Endometrial microvascular endothelial cells (primary cell): Measurements from ENCODE around the gene WASL. TPM values are rescaled to one million over a fixed set of nuclear protein-coding genes. Genes with fewer than 3 reads are reported as not detected.

ENCODE experiments used
- in situ Hi-C: cut with HindIII; loops from 2 replicates; pipeline ENCODE4 v1.10.0; 2017; ENCODE audit warnings: low sequenced_read_pairs, low pct_unique_long_range_greater_than_20kb; ENCODE audit errors: inconsistent ontology term
- total RNA-seq: library from RNA; depleted of rRNA; stranded (reverse); fragments of >200 nt; gene quantifications from one replicate; pipeline ENCODE4 v1.2.3, GENCODE V29; 2015; ENCODE audit errors: inconsistent ontology term

WASL gene
- total RNA-seq, 1 donor from 2014 or later: 15.0 TPM

DNA sequence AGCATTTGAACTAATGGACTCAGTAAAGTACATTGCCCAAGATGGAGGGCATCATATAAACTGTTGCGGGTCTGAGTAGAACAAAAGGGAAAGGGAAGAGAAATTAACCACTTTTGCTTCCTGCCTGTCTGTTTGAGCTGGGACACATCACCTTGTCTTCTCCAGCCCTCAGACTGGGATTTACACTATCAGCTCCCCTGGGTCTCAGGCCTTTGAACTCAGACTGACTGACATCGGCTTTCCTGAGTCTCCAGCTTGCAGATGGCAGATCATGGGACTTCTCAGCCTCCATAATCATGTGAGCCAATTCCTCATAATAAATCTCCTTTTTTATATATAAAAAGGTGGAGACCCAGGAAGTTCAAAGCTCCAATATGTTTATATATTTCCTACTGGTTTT lies 23.0 kb upstream of the WASL start:
- in situ Hi-C loops: no loop called here

DNA sequence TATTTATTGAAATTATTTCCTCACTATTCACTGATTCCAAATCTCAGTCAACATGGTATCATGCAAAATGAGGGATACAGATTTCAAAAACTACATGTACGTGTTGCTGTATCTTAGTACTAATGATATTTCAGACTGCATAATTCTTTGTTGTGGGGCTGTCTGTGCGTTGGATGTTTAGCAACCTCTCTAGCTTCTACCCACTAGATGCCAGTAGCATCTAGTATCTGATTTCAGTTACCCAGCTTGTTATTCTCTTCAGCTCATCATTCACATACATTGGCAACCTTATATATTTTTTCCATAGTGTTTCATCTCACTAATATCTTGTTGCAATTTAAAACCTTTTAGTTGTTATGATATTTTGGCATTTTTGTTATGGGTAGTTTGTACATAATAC lies 22.5 kb upstream of the WASL start:
- in situ Hi-C loops: no loop called here

DNA sequence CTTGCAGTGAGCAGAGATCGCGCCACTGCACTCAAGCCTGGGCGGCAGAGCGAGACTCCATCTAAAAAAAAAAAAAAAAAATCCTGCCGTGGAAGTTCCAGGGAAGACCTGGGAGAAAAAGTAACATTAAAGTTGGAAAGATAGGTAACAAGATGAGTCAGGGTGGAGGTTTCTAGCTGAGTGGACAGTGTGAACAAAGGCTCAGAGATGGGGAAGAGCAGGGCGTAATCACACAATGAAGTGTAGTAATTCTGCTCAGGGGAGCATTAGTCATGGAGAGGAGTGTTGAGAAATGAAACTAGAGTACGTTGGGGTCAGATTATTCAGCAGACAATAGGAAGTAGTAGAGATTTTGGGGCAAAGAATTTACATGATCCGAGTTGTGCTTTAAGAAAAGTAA lies 21.6 kb upstream of the WASL start:
- in situ Hi-C loops: no loop called here

DNA sequence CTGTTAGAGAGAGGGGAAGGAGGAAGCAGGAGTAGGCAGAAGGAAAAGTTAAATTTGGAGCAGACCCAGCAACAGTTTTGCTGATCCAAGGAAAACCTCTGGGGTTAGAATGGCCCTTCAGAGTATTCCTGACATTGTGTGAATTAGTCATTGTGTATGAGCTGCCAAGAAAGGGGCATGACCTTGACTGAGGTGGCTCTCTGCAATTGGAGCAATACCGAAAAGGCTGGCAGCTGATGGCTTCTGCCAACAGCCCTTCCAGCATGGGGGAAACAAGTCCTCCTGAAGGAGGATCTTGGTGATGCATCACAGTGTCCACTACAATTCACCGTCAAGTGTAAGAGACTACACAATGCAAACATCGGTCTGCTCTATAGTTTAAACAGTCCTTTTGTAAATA lies 20.6 kb upstream of the WASL start:
- in situ Hi-C loops: no loop called here

DNA sequence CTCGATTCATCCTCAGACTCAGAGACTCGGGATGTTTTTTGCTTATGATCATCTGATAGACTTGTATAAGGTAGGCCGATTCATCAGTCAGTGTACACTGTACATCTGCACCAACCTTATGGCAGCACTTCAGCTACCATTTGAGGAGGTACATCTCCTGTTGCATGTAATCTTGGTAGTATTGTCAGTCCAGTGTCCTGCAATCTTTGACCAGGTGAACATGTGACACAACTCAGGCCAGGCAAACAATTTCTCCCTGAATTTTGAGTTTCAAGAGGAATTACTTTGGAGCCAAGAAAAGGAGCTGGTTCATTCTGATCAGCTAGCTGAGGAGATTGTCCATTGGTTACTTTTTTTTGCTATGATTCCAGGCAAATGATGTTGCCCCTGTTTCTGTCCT lies 19.7 kb upstream of the WASL start:
- in situ Hi-C loops: no loop called here

DNA sequence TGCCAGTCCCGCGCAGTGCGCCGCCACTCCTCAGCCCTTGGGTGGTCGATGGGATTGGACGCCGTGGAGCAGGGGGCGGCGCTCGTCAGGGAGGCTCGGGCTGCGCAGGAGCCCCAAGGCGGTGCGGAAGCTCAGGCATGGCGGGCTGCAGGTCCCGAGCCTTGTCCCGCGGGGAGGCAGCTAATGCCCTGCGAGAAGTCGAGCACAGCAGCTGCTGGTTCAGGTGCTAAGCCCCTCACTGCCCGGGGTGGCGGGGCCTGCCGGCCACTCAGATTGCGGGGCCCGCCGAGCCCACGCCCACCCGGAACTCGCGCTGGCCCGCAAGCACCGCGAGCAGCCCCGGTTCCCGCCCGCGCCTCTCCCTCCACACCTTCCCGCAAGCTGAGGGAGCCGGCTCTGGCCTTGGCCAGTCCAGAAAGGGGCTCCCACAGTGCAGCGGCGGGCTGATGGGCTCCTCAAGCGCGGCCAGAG lies 14.4 kb upstream of the WASL start:
- in situ Hi-C loops: no loop called here

DNA sequence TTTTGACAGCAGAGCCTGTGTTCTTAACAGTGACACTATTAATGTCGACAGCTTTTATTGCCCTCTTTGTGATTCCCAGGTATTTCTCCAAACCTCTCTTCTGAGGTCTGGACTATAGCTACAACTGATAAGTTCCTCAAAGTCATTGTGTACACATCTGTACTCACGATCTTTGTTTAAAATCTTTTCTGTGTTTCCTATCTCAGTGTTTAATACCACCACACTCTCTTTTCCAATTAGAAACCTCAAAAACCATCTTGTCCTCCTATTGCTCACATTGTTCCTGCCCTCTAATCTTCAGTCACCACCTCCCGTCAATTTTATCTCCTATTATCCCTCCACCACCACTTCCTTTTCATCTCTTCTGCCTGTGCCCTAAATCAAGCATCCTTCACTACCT lies 12.9 kb upstream of the WASL start:
- in situ Hi-C loops: no loop called here

DNA sequence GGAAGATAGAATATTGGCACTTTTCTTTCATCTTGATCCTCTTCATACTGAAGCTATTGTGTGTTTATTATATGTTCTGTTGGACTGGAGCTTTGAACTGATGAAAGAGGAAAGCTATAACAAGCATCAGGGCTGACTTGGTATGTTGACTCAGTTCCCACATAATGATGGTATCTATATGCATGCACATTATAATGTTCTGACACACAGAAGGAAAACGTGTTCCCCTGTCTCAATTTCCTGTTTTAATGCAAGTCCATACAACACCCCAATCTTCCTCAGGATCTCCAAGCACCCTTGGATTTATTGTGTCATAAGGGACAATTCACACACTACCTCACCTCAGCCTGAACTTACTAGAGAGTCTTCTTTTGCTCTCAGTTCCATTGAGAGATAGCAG lies 8.3 kb upstream of the WASL start:
- in situ Hi-C loops: no loop called here

DNA sequence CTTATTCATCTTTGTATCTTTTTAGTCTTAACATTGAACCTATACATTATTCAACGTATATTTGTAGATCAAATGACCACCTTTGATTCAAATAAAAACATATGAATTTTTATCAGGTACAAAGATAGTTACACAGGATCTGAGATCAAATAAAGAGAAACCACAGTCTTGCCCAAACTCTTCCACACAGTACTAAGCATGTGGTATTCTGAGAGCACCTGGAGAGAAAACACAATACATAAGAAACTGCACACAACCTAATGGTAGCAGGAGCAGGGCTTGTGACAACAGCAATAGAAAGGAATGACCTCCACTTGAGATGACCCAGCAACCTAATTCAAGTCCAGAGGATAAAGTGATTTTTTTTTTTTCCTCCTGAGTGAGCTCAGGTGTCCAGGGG lies 6.5 kb upstream of the WASL start:
- in situ Hi-C loops: no loop called here

DNA sequence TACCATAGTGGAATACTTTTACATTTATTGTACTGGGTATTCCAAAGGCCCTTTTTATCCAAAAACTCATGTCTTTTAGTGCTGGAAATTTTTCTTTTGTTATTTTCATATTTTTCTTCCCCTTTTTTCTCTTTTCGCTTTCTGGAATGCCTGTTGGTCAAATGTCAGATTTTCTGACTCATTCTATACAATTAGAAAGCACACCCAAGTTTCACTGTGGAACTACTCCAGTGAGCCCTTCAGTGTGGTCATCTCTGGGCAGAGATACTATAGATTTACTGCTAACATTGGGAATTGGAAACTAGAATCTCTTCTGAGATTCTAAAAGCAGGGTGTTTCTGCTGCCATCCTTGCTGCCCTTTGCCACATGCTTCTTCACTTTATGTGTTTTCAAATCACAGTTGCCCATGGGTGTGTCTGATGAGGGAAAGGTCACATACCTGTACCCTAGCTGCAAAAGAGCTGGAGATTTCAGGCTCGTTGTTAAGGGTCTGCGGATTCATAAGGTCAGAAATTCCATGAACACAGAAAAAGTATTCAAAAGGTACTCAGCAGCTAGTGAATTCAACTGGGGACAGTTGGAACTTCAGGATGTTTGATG lies 5.6 kb upstream of the WASL start:
- in situ Hi-C loops: no loop called here

DNA sequence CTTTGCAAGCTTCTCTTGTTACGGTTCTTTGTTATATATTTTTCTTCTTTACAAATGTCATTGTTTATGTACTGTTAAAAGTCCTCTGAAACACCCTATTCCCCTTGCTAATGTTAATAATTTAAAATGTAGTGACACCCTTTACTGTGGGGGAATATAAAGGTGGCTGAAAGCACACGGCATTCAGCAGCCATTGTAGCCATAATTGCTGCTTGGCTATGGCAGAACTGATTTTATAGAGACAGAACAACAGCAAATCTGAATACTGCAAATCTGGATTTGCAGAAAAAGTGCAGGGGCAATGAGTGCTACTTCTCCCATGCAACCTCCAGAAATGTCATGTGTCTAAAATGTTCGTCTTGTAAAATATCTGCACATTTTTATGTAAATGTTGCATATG lies 3.7 kb upstream of the WASL start:
- in situ Hi-C loops: no loop called here

DNA sequence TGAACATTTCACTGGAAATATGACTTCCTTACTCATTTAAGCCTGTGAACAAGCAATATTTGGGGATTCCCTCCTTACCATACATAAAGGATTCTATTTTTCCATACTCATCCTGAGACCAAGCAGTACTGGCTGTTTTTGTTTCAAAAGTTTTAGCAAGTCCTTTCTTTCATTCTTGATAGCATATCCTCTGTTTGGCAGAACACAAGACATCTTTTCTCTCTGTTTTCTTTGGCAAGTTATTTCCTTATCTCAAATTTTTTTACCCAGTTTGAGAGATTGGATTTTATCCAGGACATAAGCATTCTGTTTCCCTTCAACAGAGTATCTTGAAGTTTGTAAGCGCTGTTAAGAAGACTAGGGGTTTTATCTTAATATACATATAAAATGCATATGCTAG lies 3.0 kb upstream of the WASL start:
- in situ Hi-C loops: no loop called here

DNA sequence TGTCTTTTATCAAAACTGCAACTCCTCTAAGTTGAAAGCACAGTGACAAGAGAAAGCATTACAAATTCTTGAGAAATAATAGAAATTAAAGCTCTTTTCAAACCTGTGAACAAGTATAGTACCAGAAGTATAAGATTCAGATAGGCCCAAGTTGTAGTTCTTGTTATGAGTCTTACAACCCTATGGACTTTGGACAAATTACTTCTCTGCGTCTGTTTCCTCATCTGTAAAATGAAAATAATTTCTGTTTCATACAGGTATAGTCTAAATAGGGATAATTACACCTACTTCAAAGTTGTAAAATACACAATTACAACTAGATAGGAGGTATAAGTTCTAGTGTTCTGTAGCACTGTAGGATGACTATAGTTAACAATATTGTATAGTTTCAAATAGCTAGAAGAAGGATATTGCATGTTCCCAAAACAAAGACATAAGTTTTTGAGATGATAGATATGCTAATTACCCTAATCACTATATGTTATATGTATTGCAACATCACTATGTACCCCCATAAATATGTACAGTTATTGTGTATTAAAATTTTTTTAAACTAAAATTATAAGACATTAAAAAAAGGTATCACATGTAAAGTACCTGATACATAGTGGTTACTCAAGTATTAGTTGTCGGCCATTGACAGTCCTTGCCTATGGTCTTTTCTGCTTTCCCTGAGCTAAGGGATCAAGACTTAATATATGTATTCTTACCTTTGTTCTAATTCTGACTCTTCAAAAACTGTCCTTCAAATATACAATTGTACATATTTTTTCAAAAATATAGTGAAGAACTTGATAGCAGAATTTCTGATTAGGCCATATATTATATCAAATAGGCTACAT lies 1.8 kb upstream of the WASL start:
- in situ Hi-C loops: no loop called here

DNA sequence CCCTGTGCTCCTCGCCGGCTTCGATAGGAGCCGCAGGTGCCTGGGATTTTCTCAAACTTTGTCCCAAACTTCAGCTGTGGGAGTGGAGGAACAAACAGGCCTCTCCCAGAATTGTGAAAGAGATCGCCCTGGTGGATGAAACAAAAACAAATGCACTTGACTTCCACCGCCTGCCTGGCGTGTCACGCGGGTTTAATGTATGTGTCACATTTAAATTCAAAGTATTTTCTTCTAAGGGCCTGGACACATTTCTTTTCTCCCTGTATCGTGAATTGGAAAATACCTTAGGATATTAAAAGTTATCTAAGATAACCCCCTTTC lies 694 bp upstream of the WASL start:
- in situ Hi-C loops: no loop called here

DNA sequence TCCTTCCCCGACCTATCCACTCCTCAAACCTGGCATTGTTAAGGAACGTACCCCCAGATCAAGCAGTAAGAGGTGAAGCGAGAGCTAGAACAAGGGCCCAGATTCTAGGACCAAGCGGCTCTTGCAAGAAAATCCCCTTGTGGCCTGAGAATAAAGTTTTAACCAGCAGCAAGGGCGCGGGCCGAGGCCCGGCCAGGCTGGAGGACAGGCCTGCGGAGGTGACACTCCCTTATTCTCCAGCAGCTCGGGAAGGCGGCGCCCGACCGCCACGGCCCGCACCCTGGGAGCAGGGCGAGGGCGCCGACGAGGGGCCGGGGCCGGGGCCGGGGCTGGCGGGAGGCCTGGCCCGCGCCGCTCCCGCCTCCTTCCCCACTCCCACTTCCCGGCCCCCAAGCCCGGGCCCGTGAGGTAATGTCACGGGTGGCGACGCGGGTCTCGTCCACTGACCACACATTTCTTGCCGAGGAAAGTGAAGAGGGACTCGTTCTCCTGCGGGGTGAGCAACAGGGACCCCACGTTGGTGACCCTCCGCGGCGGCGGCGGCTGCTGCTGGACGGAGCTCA lies 551 bp downstream of the WASL start:
- in situ Hi-C loops: no loop called here

DNA sequence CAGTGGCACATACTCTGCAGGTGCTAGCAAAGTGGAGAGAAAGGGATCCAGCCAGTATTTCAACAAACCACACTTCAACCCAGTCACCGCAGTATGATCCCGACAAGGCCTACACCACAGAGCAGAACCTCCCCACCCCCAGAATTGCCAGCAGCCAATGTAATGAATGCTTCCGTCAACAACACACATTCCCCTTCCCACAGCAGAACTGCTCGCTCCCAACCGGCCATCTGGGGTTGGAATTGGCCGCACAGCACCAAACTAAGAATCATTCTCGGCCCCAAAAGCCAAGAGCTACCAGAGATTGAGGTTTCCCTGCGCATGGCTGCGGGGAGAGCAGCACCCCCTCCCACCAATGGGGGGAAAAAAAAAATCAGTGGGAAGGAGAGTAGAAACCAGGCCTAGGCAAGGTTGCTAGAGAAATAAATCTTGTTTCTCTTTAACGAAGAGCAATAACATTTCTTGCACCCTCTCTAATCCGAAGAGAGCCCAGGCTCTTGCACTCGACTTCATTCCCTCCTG lies 1.1 kb downstream of the WASL start:
- in situ Hi-C loops: no loop called here

DNA sequence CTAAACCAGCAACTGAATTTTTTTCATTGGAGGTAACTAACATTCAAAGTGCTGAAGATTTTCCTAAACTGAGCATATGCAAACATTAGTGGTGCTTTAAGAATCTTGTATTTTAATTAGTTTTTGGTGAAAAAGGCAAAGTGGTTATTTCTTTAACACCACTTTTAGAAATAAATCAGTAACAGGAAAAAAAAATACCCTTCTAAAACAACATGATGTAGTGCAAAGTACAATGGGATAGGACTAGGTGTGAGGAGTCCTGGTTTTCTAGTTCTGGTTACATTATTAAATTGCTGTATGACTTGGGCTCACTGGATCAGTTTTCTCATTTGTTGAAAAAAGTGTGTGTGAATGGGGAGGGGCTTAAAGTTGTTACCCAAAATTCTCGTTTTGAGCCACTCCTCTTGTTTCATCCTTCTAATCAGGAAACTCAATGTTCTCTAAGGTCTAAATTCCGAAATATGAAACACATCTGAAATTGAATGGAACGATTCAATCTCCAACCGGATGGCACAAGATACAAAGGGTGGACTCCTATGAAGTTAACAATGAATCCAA lies 1.8 kb downstream of the WASL start:
- in situ Hi-C loops: no loop called here

DNA sequence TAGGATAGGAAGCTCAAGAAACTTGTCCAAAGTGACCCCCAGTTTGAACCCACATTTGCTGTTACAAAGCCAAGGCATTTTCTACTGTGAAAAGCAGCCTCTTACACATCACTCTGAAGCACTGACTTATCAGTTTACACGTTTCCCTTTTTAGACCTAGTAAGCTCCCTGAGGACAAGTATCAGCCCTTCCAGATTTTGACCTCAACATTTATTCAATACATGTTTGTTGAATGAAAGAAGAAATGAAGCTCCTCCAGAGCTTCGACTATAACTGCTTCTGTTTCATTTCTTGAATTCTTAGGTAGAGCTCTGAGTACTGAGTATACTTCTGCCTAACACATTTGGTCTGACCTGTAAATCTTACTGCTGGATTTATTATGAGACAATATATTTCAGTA lies 2.7 kb downstream of the WASL start:
- in situ Hi-C loops: no loop called here

DNA sequence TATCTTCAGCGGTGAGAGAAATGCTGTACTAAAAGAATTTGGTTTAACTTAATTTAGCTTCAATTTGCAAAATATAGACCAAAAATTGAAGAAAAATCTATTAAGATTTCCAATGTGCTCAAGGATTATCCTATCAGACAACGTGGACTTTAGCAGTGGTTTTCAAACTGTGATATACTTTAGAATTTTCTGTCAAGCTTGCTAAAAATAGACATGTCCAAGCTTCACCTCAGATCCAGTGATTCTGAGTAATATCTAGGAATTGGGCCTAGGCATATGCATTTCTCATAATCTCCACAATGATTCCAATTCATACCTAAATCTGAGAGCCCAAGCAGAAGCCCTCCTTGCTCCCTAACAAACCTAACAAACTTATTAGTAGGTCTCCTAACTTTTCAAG lies 3.4 kb downstream of the WASL start:
- in situ Hi-C loops: no loop called here

DNA sequence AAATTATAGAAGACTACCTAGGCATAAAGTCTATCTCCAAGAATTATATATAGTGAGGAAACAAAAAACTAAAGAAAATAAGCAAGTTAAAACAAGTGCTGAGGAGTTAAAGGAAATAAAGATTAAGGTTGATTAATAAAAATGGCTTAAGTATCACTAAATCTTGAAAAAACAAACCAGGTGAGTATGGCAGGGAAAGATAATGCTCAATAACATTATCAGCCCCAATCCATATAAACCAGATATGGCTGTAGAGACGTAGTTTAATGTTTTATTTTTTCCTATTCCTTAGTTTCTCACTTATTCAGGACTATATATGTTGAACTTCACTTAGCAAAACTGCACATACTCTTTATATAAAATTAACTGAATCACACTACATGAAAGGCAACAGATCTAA lies 4.4 kb downstream of the WASL start:
- in situ Hi-C loops: no loop called here
